GM21717 (cell line): ENCODE measurements around the gene SPDYE2B.
"Not testable (repeated sequence)": the region's sequence is repeated elsewhere in the genome, so short reads cannot be mapped to it uniquely, and the experiment has no call there.

ENCODE experiments used
- ATAC-seq: cut with Tn5 transposase; IDR thresholded peaks from one replicate; pipeline ENCODE4 v1.9.1; 2021; ENCODE audit warnings: mild to moderate bottlenecking, moderate library complexity; ENCODE audit not compliant: unreplicated experiment

SPDYE2B gene

GRCh38 chr7:102649924-102650323, at the start of gene SPDYE2B:
Gene SPDYE2B, plus strand, starts transcription at chr7:102650319. Its CDS starts 2,030 bp downstream, at chr7:102652349.
- ATAC-seq, result not testable (repeated sequence)

DNA sequence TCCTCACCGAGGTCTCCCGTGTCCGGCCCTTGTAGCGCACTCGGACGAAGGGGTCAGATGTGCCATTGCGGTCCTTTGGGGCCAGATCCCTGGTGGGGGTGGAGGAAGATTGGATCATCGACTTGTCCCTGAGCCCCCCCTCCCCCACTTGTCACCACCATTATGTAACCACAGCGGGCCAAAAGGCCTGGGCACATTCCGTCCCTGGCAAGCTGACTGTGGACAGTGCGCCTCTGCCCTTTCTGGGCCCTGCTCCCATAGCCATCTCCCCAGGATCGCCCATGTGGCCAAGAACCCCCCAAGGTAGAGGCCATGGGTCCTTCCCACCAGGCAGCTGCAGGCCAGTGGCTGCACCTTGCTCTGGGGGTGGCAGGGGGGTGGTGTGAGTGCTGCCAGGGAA, 47.8 kb upstream of the SPDYE2B start:
- not testable (repeated sequence) for ATAC-seq

DNA sequence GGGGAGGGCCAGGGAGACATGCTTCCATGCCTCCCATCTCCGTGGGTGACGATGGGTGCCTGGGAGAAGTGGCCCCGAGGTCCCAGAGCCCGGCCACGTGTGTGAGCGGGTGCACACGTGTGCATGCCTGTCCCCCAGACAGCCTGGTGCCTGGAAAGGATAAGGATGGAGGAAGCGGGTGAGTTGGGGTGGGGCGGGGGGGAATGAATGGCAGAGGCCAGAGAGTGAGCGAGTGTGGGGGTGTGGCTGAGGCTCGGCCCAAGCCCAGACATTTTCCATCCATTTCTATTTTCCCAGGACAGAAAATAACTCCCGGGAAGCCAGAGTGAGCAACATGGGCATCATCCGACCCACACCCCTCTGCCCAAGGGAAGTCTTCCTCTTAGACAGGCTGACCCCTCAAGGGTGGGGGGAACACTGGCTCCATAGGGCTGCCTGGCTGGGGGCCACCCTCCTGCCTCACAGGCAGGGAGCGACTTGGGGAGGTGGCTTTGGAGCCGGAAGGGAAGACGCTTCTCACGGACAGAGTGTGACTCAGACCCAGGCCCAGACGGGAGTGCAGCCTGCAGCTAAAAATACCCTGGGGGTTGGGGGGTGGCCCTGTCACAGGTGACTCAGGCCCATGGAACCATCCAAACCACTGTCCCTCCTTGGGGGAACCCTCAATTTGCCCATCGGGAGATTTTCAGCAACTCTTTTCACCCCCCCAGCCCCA, 45.5 kb upstream of the SPDYE2B start:
- not testable (repeated sequence) for ATAC-seq

DNA sequence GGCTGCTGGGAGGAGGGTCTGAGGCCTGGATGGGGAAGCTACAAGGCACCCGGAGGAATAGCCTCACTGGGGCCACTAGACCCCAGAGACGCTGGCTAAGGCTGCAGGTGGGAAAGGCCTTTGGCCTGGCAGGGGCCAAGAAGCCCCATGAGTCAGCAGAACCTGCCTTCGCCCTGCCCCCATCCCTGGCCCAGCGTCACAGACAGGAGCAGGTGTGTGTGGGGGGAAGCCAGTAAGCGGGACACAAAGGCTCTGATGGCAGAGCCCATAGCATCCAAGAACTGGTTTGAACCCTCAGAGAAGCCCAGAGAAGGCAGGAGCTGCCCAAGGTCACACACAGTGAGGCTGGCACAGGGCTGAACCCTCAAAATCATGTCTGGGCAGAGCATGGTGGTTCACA, 43.3 kb upstream of the SPDYE2B start:
- ATAC-seq, result not testable (repeated sequence)

DNA sequence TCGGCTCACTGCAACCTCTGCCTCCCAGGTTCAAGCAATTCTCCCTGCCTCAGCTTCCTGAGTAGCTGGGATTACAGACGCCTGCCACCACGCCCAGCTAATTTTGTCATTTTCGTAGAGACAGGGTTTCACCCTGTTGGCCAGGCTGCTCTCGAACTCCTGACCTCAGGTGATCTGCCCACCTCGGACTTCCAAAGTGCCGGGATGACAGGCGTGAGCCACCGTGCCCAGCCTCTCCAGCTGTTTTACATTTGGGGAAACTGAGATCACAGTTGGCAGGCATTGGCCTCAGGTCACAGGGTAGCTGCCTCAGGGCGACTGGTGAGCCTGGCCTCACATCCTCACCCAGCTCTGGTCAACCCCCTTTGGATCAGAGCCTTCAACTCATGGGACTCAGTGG, 40.4 kb upstream of the SPDYE2B start:
- not testable (repeated sequence) for ATAC-seq

- not testable (repeated sequence) for ATAC-seq
These were observed 39.7 kb upstream of the SPDYE2B start for GRCh38 chr7:102610441-102610840.

DNA sequence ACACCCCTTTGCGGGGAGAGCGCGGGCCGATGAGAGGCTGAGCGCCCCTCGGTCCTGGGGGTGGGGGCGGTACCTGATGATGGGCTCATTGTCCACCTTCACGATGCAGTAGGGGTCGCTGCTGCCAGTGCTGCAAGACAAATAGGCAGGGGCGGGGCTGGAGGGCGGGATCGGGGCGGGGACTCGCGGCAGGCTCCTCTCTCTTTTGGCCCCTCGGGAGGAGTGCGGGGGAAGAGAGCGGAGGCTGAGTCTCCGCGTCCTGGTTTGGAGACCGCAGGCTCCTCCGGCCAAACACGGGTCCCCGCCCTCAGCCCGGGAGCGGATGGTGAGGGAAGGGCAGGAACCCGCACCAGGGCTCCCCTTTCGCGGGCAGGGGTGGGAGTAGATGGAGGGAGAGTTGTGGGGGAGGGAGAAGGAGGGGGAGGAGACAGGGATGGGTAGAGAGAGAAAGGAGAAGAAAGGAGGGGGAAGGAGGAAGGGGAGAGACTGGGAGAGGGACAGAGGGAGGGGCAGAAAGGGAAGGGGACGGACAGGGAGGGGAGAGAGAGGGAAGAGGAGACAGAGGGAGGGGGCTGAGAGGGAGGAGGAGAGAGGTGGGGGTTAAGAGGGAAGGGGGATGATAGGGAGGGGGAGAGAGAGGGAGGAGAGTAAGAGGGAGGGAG, 39.0 kb upstream of the SPDYE2B start:
- peak; percentile 28 for ATAC-seq

DNA sequence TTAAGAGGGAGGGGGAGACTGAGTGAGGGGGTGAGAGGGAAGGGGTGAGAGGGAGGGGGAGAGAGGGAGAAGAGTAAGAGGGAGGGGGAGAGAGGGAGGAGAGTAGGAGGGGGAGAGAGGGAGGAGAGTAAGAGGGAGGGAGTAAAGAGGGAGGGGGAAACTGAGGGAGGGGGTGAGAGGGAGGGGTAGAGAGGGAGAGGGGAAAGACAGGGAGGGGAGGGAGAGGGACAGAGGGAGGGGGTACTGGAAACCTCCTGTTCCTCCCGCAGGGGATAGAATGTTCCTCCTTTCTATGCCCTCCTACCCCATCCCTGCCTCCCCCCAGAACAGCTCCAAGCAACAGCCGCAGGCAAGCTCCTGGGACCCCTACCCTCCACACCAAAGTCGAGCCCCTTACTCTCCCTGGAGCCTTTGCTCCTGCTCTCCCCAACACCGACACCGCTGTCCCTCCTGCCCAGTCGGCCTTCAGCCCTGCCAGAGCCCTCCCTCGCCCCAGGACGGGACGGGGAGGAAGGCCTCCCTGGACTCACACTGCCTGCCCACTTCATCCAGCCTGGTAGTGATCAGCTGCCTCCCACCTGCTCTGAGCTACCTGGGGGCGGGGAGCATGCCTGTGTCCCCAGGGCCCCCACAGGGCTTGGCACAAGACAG, 38.3 kb upstream of the SPDYE2B start:
- ATAC-seq, result not testable (repeated sequence)

GRCh38 chr7:102613575-102614345, 36.4 kb upstream of the SPDYE2B start:
- ATAC-seq, result peak; percentile 70

GRCh38 chr7:102614346-102614697, 35.8 kb upstream of the SPDYE2B start:
- ATAC-seq, result peak; percentile 21

GRCh38 chr7:102614873-102615272, 35.2 kb upstream of the SPDYE2B start:
- ATAC-seq, result not testable (repeated sequence)

GRCh38 chr7:102615930-102616329, 34.2 kb upstream of the SPDYE2B start:
- not testable (repeated sequence) for ATAC-seq

DNA sequence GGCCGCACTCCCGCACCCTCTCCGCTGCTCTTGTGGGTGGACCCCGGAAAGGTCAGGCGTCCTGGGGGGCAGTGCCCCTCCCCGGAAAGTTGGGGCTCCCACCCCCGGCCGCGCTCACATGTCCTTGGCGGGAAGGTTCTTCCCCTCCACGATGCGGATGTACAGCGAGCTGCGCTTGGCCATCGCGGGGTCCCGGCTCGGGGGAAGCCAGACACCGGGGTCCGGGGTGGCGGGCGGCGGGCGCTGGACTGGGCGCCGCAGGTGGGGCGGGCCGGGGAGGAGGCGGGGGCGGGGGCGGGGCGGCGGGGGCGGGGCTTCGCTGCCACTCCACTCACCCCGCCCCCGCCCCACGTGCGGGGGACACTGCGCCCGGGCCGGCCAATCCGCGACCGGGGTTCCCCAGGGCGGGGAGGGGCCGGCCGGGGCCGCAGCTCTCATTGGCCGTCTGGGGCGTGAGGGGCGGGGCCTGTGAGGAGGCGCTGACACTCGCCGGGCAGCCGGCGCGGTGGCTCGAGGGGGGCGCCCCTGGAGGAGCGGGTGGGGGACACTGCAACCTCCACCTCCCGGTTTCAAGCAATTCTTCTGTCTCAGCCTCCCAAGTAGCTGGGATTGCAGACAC, 33.5 kb upstream of the SPDYE2B start, which contains the start of gene RASA4:
Gene RASA4 (minus strand): TSS at position 250 of the 619 bp plus-strand sequence. CDS start 67 bp downstream, at position 183.
- peak; percentile 48 for ATAC-seq

DNA sequence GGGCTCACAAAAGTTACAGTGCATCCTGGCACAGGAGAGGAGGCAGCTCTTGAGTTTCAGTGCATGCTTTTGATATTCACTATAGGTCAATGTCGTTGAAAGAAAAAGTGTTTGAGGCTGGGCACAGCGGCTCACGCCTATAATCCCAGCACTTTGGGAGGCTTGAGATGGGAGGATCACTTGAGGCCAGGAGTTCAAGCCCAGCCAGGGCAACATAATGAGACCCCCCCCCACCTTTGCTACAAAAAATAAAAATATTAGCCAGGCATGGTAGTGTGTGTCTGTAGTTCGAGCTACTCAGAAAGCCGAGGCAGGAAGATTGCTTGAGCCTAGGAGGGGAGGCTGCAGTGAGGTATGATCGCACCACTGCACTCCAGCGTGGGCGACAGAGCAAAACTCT, 32.0 kb upstream of the SPDYE2B start:
- ATAC-seq, result not testable (repeated sequence)

- ATAC-seq, result not testable (repeated sequence)
These were observed 22.7 kb upstream of the SPDYE2B start for GRCh38 chr7:102627271-102627904.

DNA sequence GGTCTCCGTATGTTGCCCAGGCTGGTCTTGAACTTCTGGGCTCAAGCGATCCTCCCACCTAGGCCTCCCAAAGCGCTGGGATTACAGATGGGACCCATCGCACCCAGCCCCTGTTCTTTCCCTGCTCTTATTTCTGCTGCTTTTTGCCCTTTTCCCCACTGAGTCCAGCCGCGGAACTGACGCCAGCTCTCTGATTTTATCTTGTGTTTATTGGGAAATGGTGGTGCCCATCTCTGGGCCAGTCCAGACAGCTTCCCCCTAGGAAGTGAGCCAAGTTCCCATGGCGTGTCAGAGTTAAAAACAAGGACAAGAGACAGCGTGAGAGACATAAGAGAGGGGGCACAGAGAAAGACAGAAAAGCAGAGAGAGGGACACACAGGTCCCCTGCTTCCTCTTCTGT, 19.5 kb upstream of the SPDYE2B start:
- not testable (repeated sequence) for ATAC-seq

DNA sequence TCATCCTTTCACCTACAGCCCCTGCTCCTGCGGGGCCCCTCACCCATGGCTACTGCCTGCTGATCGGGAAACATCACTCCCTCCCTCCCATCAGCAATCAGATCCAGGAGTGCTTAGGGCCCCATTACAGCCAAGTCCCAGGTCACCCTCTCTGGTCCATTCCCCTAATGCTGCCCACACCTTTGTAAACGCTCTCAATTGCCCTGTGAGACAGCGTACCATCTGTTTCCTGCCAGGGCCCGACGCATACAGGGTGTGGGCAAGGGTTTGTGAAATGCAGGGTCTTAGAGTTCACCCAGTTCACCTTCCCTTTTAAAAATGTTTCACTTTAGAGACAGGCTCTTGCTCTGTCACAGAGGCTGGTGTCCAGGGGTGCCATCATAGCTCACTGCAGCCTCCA, 15.8 kb upstream of the SPDYE2B start:
- not testable (repeated sequence) for ATAC-seq

- not testable (repeated sequence) for ATAC-seq
These were observed 14.8 kb upstream of the SPDYE2B start for GRCh38 chr7:102635354-102635753.

- not testable (repeated sequence) for ATAC-seq
These were observed 13.2 kb upstream of the SPDYE2B start for GRCh38 chr7:102636956-102637355.

GRCh38 chr7:102638848-102639247, 11.3 kb upstream of the SPDYE2B start:
- ATAC-seq, result peak; percentile 21
